K562 (cell line): Measurements from ENCODE around the gene FRMD1. TPM values are rescaled to one million over a fixed set of nuclear protein-coding genes. Genes with fewer than 3 reads are reported as not detected.

Experiments used
- ATAC-seq: fragments of 200-7000 bp; cut with Tn5 transposase; 3 replicates; pipeline ENCODE4 v1.9.1; 2020; ENCODE audit warnings: moderate library complexity
- BruUV-seq: library from RNA; stranded (reverse); fragments of 400-500 nt; replicated peaks from 2 replicates; lab custom pipeline; 2021; lab: Mats Ljungman, UMichigan
- CTCF ChIA-PET: fragments of 300-600 bp; formaldehyde crosslinking; extraction: SDS; loops from one replicate; lab custom pipeline; 2021; ENCODE audit warnings: low intra/inter-chr PET ratio; lab: Yijun Ruan, JAX
- POLR2A ChIA-PET: fragments of 300-600, 350-650 bp; sonication (Branson Sonifier 250); formaldehyde crosslinking; extraction: SDS; loops from one replicate; lab custom pipeline; 2021; ENCODE audit warnings: antibody characterized with exemption, inconsistent platforms; lab: Yijun Ruan, JAX
- DNase-seq, 4 experiments: peaks; one replicate each; pipeline versions ENCODE4 v3.0.0 to v3.0.0-alpha.2; 2011 to 2018; ENCODE audit warnings: low spot score in 3 of 4, mixed read lengths in 3 of 4; ENCODE audit errors: extremely low read depth in 1 of 4
- FAIRE-seq: peaks from 2 replicates; lab custom pipeline; 2011; peaks lifted over from hg19 to GRCh38; lab: Jason Lieb, UNC
- H2AFZ ChIP-seq: 2 replicates; pipeline ENCODE4 v1.6.0; 2011; ENCODE audit warnings: low read depth, low read length, control low read depth, inconsistent platforms
- H3K27ac ChIP-seq: fragments of 200-600 bp; 3 replicates; pipeline ENCODE4 v1.8.0; 2011; ENCODE audit warnings: low read depth, mild to moderate bottlenecking, control low read depth, inconsistent platforms, low read length, moderate library complexity, mixed read lengths; ENCODE audit errors: extremely low read depth
- H3K27me3 ChIP-seq, 2 experiments: fragments of 300-600 bp in 1 of 2; 2 replicates in 1 of 2; 3 replicates in 1 of 2; pipeline versions ENCODE4 v1.6.0 to v1.8.0; 2011; ENCODE audit warnings: inconsistent platforms in 2 of 2, low read length in 2 of 2, mild to moderate bottlenecking in 1 of 2, mixed read lengths in 1 of 2, moderate library complexity in 1 of 2; ENCODE audit not compliant: control insufficient read depth in 2 of 2, insufficient read depth in 2 of 2
- H3K36me3 ChIP-seq: fragments of 300-600 bp; 3 replicates; pipeline ENCODE4 v1.8.0; 2011; ENCODE audit warnings: mild to moderate bottlenecking, low read length, inconsistent platforms; ENCODE audit not compliant: control insufficient read depth, insufficient read depth
- H3K4me1 ChIP-seq, 2 experiments: fragments of 200-600 bp in 1 of 2; replicated peaks in 1 of 2; 2 replicates in 1 of 2; 3 replicates in 1 of 2; pipeline versions ENCODE4 v1.5.1 to v1.8.0; 2011; ENCODE audit warnings: inconsistent platforms in 2 of 2, low read length in 2 of 2, mild to moderate bottlenecking in 1 of 2, mixed read lengths in 1 of 2, moderate library complexity in 1 of 2; ENCODE audit not compliant: control insufficient read depth in 2 of 2, insufficient read depth in 2 of 2
- H3K4me2 ChIP-seq: 2 replicates; pipeline ENCODE4 v1.6.1; 2011; ENCODE audit warnings: low read length, control low read depth, inconsistent platforms, mixed read lengths; ENCODE audit not compliant: insufficient read depth
- H3K4me3 ChIP-seq: fragments of 200-600 bp; sonication (generic), shearing (Covaris generic); 2 replicates; pipeline ENCODE4 v1.5.1; 2016; ENCODE audit warnings: control low read depth, inconsistent platforms
- H3K79me2 ChIP-seq: fragments of 200-600 bp; 3 replicates; pipeline ENCODE4 v1.8.0; 2011; ENCODE audit warnings: low read length, inconsistent platforms; ENCODE audit not compliant: control insufficient read depth, insufficient read depth
- H3K9ac ChIP-seq, 2 experiments: 2 replicates each; pipeline versions ENCODE4 v1.6.0 to v1.6.1; 2011; ENCODE audit warnings: low read depth in 2 of 2, low read length in 2 of 2, control low read depth in 1 of 2, inconsistent platforms in 1 of 2, mild to moderate bottlenecking in 1 of 2, mixed read lengths in 1 of 2; ENCODE audit not compliant: insufficient read depth in 1 of 2
- H3K9me1 ChIP-seq: one replicate; pipeline ENCODE4 v1.6.0; 2011; ENCODE audit warnings: inconsistent platforms, mild to moderate bottlenecking, low read length, moderate library complexity; ENCODE audit not compliant: control insufficient read depth, insufficient read depth
- H3K9me3 ChIP-seq: replicated peaks from 2 replicates; pipeline ENCODE4 v1.5.1; 2011; ENCODE audit warnings: low read depth, low read length, inconsistent platforms; ENCODE audit not compliant: control insufficient read depth, insufficient read depth
- H4K20me1 ChIP-seq: replicated peaks from 2 replicates; pipeline ENCODE4 v1.6.1; 2011; ENCODE audit warnings: low read length, inconsistent platforms, mixed read lengths; ENCODE audit not compliant: control insufficient read depth, insufficient read depth
- ATF1 ChIP-seq, 2 experiments: fragments of 450-650 bp in 1 of 2; IDR thresholded peaks; 2 replicates each; pipeline ENCODE4 v1.6.1; 2016; ENCODE audit warnings: missing compliant biosample characterization in 1 of 2, missing genetic modification characterization in 1 of 2
- ATF3 ChIP-seq, 2 experiments: fragments of 450-650 bp in 1 of 2; sonication (generic) in 1 of 2; formaldehyde crosslinking in 1 of 2; IDR thresholded peaks in 1 of 2; conservative IDR thresholded peaks in 1 of 2; 2 replicates each; pipeline versions ENCODE4 v1.6.1 to v1.8.1; 2016 to 2023; ENCODE audit warnings: mild to moderate bottlenecking in 2 of 2, moderate library complexity in 2 of 2, inconsistent platforms in 1 of 2, missing genetic modification reagents in 1 of 2
- CREB3L1 ChIP-seq: fragments of 450-650 bp; IDR thresholded peaks from 2 replicates; pipeline ENCODE4 v1.6.1; 2014; ENCODE audit warnings: low read depth, mild to moderate bottlenecking, moderate library complexity, borderline replicate concordance
- DMBX1 ChIP-seq: fragments of 250-450 bp; sonication (Bioruptor Pico); IDR thresholded peaks from 2 replicates; pipeline ENCODE4 v1.8.0; 2022; ENCODE audit warnings: inconsistent platforms, mild to moderate bottlenecking, moderate library complexity, borderline replicate concordance
- ELK3 ChIP-seq: fragments of 450-650 bp; formaldehyde crosslinking; IDR thresholded peaks from 2 replicates; pipeline ENCODE4 v1.4.0; 2020; ENCODE audit warnings: mild to moderate bottlenecking
- ERF ChIP-seq: fragments of 450-650 bp; formaldehyde crosslinking; IDR thresholded peaks from 2 replicates; pipeline ENCODE4 v1.4.0; 2020; ENCODE audit warnings: mild to moderate bottlenecking, mixed read lengths
- ETV5 ChIP-seq: sonication (generic); formaldehyde crosslinking; IDR thresholded peaks from 2 replicates; pipeline ENCODE4 v1.4.0; 2020; ENCODE audit warnings: low read depth, mild to moderate bottlenecking, missing genetic modification reagents
- MYBL2 ChIP-seq, 2 experiments: fragments of 450-650 bp in 1 of 2; sonication (generic) in 1 of 2; formaldehyde crosslinking in 1 of 2; IDR thresholded peaks; 2 replicates each; pipeline versions ENCODE4 v1.6.1 to v1.8.1; 2017 to 2022; ENCODE audit warnings: borderline replicate concordance in 1 of 2, inconsistent platforms in 1 of 2, low read depth in 1 of 2, mild to moderate bottlenecking in 1 of 2, missing genetic modification reagents in 1 of 2, moderate library complexity in 1 of 2
- NUFIP1 ChIP-seq: fragments of 450-650 bp; IDR thresholded peaks from 2 replicates; pipeline ENCODE4 v1.6.1; 2018; ENCODE audit not compliant: partially characterized antibody
- PRPF4 ChIP-seq: fragments of 200-400 bp; formaldehyde crosslinking; IDR thresholded peaks from one replicate; pipeline ENCODE4 v1.6.1; 2017; ENCODE audit warnings: low read length, low read depth, mild to moderate bottlenecking; ENCODE audit not compliant: insufficient read depth, poor library complexity, severe bottlenecking
- SRSF7 ChIP-seq: fragments of 200-400 bp; formaldehyde crosslinking; optimal IDR thresholded peaks from 2 replicates; pipeline ENCODE3; 2017; ENCODE audit warnings: mild to moderate bottlenecking, low read depth, low read length
- TRIM28 ChIP-seq: fragments of 450-650 bp; IDR thresholded peaks from 2 replicates; pipeline ENCODE4 v1.6.1; 2017
- XRCC4 ChIP-seq: IDR thresholded peaks from one replicate; pipeline ENCODE4 v1.6.1; 2011; ENCODE audit not compliant: insufficient read depth, insufficient read length; ENCODE audit errors: extremely low read depth
- ZEB2 ChIP-seq: fragments of 450-650 bp; IDR thresholded peaks from 2 replicates; pipeline ENCODE4 v1.6.1; 2016
- ZNF584 ChIP-seq: fragments of 200-800 bp; sonication (Bioruptor generic); IDR thresholded peaks from 2 replicates; pipeline ENCODE4 v1.6.1; 2016; ENCODE audit warnings: low read depth, mild to moderate bottlenecking, missing genetic modification characterization, missing compliant biosample characterization
- ZNF780A ChIP-seq: fragments of 250-450 bp; sonication (Bioruptor Pico); IDR thresholded peaks from 2 replicates; pipeline ENCODE4 v1.5.0; 2021; ENCODE audit warnings: mild to moderate bottlenecking
- WGBS: fragments of 100-300 bp; shearing (Covaris generic); methylation state at CpG from one replicate; pipeline ENCODE4 v1.1.6; 2016; ENCODE audit warnings: low coverage, mixed read lengths; ENCODE audit not compliant: insufficient coverage; ENCODE audit errors: missing lambda C conversion rate; 5-methylcytosine and 5-hydroxymethylcytosine counted together
- in situ Hi-C: fragments of 300-500 bp; cut with MboI; formaldehyde crosslinking; loops from 4 replicates; pipeline ENCODE4 v1.15.0; 2018; ENCODE audit warnings: inconsistent platforms, mixed read lengths
- intact Hi-C: fragments of 100-400 bp; cut with micrococcal nuclease; formaldehyde crosslinking; loops from 2 replicates; pipeline ENCODE4 v1.14.2; 2022
- polyA plus RNA-seq, 8 experiments: library from polyadenylated mRNA; depleted of rRNA in 4 of 8; stranded (reverse) in 5 of 8; unstranded in 3 of 8; fragments of >200 nt; fragmentation: Nextera tagmentation in 2 of 8; fragmentation: Illumina TruSeq in 1 of 8; extraction: Ambion mirVana in 2 of 8; extraction: Trizol in 1 of 8; gene quantifications; 2 replicates each; pipeline versions ENCODE4 v1.2.1 to v1.2.3, GENCODE V29; 2011 to 2014; ENCODE audit warnings: inconsistent platforms in 1 of 8, missing spikeins in 1 of 8
- total RNA-seq, 7 experiments: library from RNA; depleted of rRNA in 6 of 7; stranded (reverse); fragments of >200 nt in 6 of 7; fragmentation: Illumina TruSeq in 2 of 7; extraction: Trizol in 2 of 7; gene quantifications; 2 replicates each; pipeline versions ENCODE4 v1.2.1 to v1.2.3, GENCODE V29; 2011 to 2021; ENCODE audit warnings: low replicate concordance in 1 of 7

Gene FRMD1
- total and polyA plus RNA-seq, 9 of the 15 experiments (the other 6 are each of a cell fraction or from before 2014, with no cell fraction given) = 0.01 to 0.04 (median 0.01) TPM; not detected in 6

GRCh38 chr6:168104636-168105035 lies 25.6 kb upstream of the FRMD1 start:
- BruUV-seq = no TSS peak
- intact Hi-C loops (no loop called here), in situ Hi-C loops (no loop called here)
- H3K4me2 ChIP-seq = no peak overlapping the region
- DNase-seq (no peak), FAIRE-seq (no peak), ATAC-seq (no peak)
- peaks cover 37 to 64% of the 10 kb centered on the region in 2 experiments for H3K27me3 ChIP-seq
- peaks cover 2% of the 10 kb centered on the region; the same call in 1 of the 2 replicates for H4K20me1 ChIP-seq
- ChIA-PET CTCF (no interaction called here), POLR2A (no interaction called here)
- H3K4me1 ChIP-seq = peaks cover 8 to 10% of the 10 kb centered on the region in 2 experiments; a peak in 4 of 5 replicates
- whole genome bisulfite sequencing = 7% methylated on average over 10 of the region's 10 CpGs
- no peak overlapping the region for H3K4me3 ChIP-seq
- H3K9me3 ChIP-seq = no peaks in the 10 kb centered on the region
- H3K36me3 ChIP-seq = no peaks in the 10 kb centered on the region
- H3K9ac ChIP-seq = no peak overlapping the region
- H3K79me2 ChIP-seq = no peaks in the 10 kb centered on the region
- H2AFZ ChIP-seq = no peak overlapping the region
- no peak overlapping the region for H3K27ac ChIP-seq
- no peaks in the 10 kb centered on the region for H3K9me1 ChIP-seq
- no peak for TF ChIP-seq SRSF7
- no peak for TF ChIP-seq ZEB2
- no peak for TF ChIP-seq ATF3 (IDR thresholded peaks at IDR 0.05)
- no peak for TF ChIP-seq ATF3 (CRISPR knock-in tag; conservative IDR thresholded peaks at IDR 0.05)
- no peak for TF ChIP-seq ATF1 (CRISPR knock-in tag; IDR thresholded peaks at IDR 0.05)
- TF ChIP-seq ATF1 (tag; IDR thresholded peaks at IDR 0.05) = no peak
- TF ChIP-seq NUFIP1 = no peak
- no peak for TF ChIP-seq PRPF4
- no peak for TF ChIP-seq DMBX1 (CRISPR knock-in tag)
- TF ChIP-seq ERF (CRISPR knock-in tag) = no peak
- TF ChIP-seq XRCC4 = no peak
- TF ChIP-seq ZNF584 (CRISPR knock-in tag) = no peak
- TF ChIP-seq MYBL2 (IDR thresholded peaks at IDR 0.05; ENCODE audit: low read depth) = no peak
- no peak for TF ChIP-seq MYBL2 (CRISPR knock-in tag; IDR thresholded peaks at IDR 0.05; ENCODE audit: borderline replicate concordance)
- no peak for TF ChIP-seq CREB3L1
- no peak for TF ChIP-seq TRIM28
- no peak for TF ChIP-seq ZNF780A
- no peak for TF ChIP-seq ELK3 (CRISPR knock-in tag)
- TF ChIP-seq ETV5 (CRISPR knock-in tag) = no peak
